ENCODE data around the gene POLR2M. TPM values are rescaled to one million over a fixed set of nuclear protein-coding genes. Genes with fewer than 3 reads are reported as not detected.

Gene POLR2M
- polyA plus RNA-seq, 1 donor from 2014 or later: 204 TPM

DNA sequence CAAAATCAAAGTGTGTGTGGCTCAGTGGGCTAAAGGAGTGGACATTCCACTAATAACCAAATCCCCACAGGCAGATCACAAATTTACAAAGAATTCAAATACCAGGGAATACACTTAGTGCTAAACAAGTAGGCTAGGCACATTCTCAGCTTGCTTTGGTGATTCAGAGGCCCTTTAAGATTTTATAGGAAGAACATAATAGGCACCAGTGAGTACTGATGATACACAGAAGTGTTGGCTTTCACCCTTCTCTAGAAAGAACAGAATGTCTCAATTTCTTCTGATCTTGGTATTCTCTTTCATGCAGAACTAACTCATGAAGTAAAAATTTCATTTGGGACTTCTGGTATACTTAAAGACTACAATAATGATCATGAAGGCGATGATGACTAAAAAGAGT lies 55.0 kb downstream of the POLR2M start:
- no peaks in the 10 kb centered on the region for H3F3A ChIP-seq (ENCODE audit: insufficient read depth, low read length, poor library complexity, severe bottlenecking)
- H3K36me3 ChIP-seq (ENCODE audit: insufficient read depth, low read length): no peaks in the 10 kb centered on the region
- H3K27ac ChIP-seq (ENCODE audit: low read length): no peak overlapping the region
- no peaks in the 10 kb centered on the region for H4K20me1 ChIP-seq (ENCODE audit: insufficient read depth)
- no peaks in the 10 kb centered on the region for H3K9me3 ChIP-seq (ENCODE audit: low read length)
- H3K27me3 ChIP-seq (ENCODE audit: insufficient read depth, low read depth, low read length): no peaks in the 10 kb centered on the region
- no peaks in the 10 kb centered on the region for H3K9me2 ChIP-seq (ENCODE audit: insufficient read depth, low read length)
- no peak overlapping the region for H3K4me3 ChIP-seq (ENCODE audit: low read length)
- no peak overlapping the region for H3K9ac ChIP-seq (ENCODE audit: low read length)
- no peak overlapping the region for H2AFZ ChIP-seq (ENCODE audit: low read depth, low read length)
- H3K79me2 ChIP-seq (replicated peaks; ENCODE audit: insufficient read depth, low read length): no peaks in the 10 kb centered on the region
- no peak for TF ChIP-seq SMC3 (conservative IDR thresholded peaks at IDR 0.05; ENCODE audit: poor library complexity)
- no peak for TF ChIP-seq POLR2AphosphoS5 (IDR thresholded peaks at IDR 0.05)
- TF ChIP-seq EP300 (conservative IDR thresholded peaks at IDR 0.05; ENCODE audit: poor library complexity, severe bottlenecking): no peak
- TF ChIP-seq TAF1 (IDR thresholded peaks at IDR 0.05; ENCODE audit: low read depth): no peak
- no peak for TF ChIP-seq RAD21 (conservative IDR thresholded peaks at IDR 0.05)
- no peak for TF ChIP-seq EZH2 (IDR thresholded peaks at IDR 0.05; ENCODE audit: borderline replicate concordance, insufficient read depth, low read length, poor library complexity, severe bottlenecking)
- TF ChIP-seq, protein P1, sequence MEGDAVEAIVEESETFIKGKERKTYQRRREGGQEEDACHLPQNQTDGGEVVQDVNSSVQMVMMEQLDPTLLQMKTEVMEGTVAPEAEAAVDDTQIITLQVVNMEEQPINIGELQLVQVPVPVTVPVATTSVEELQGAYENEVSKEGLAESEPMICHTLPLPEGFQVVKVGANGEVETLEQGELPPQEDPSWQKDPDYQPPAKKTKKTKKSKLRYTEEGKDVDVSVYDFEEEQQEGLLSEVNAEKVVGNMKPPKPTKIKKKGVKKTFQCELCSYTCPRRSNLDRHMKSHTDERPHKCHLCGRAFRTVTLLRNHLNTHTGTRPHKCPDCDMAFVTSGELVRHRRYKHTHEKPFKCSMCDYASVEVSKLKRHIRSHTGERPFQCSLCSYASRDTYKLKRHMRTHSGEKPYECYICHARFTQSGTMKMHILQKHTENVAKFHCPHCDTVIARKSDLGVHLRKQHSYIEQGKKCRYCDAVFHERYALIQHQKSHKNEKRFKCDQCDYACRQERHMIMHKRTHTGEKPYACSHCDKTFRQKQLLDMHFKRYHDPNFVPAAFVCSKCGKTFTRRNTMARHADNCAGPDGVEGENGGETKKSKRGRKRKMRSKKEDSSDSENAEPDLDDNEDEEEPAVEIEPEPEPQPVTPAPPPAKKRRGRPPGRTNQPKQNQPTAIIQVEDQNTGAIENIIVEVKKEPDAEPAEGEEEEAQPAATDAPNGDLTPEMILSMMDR (IDR thresholded peaks at IDR 0.05; ENCODE audit: poor library complexity, severe bottlenecking): no peak
- TF ChIP-seq MXI1 (conservative IDR thresholded peaks at IDR 0.05; ENCODE audit: poor library complexity, severe bottlenecking): no peak
- TF ChIP-seq REST (IDR thresholded peaks at IDR 0.05; ENCODE audit: borderline replicate concordance): no peak
- no peak overlapping the region for H3K4me2 ChIP-seq (ENCODE audit: low read length)

DNA sequence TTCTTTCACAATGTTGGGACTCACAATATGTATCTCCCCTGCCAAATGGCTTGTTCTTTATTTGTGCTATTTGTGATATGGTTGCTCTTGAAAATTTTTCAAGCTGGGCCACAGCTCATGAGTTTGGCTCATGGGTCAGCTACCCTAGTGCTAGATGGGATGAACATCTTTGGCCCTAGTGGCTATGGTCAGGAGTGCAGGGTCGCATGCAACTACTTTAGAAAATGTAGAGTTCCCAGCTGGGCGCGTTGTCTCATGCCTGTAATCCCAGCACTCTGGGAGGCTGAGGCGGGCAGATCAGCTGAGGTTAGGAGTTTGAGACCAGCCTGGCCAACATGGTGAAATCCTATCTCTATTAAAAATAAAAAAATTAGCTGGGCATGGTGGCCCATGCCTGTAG lies 55.8 kb downstream of the POLR2M start:
- Histone ChIP-seq H3K4me3 (ENCODE audit: low read length) (no peak overlapping the region), H4K20me1 (ENCODE audit: insufficient read depth) (no peaks in the 10 kb centered on the region), H3K9ac (ENCODE audit: low read length) (no peak overlapping the region), H3K9me3 (ENCODE audit: low read length) (no peaks in the 10 kb centered on the region), H2AFZ (ENCODE audit: low read depth, low read length) (no peak overlapping the region), H3K9me2 (ENCODE audit: insufficient read depth, low read length) (no peaks in the 10 kb centered on the region), H3K4me2 (ENCODE audit: low read length) (no peak overlapping the region), H3F3A (ENCODE audit: insufficient read depth, low read length, poor library complexity, severe bottlenecking) (no peaks in the 10 kb centered on the region), H3K79me2 (replicated peaks; ENCODE audit: insufficient read depth, low read length) (no peaks in the 10 kb centered on the region), H3K27me3 (ENCODE audit: insufficient read depth, low read depth, low read length) (no peaks in the 10 kb centered on the region), H3K27ac (ENCODE audit: low read length) (no peak overlapping the region), H3K36me3 (ENCODE audit: insufficient read depth, low read length) (no peaks in the 10 kb centered on the region)
- TF ChIP-seq, protein P1 (IDR thresholded peaks at IDR 0.05; ENCODE audit: poor library complexity, severe bottlenecking): no peak
